Aorta (tissue), 5 donors: ENCODE measurements around the gene OVCH1. TPM values are rescaled to one million over a fixed set of nuclear protein-coding genes. Genes with fewer than 3 reads are reported as not detected.

Experiments
- ATAC-seq: fragments of 200-7000 bp; cut with Tn5 transposase; one replicate; pipeline ENCODE4 v1.9.1; 2022; ENCODE audit warnings: moderate library complexity; ENCODE audit not compliant: low FRiP score
- DNase-seq, 2 donors: peaks; one replicate each; pipeline ENCODE4 v3.0.0-alpha.2; 2020
- H3K27ac ChIP-seq, 2 donors: one replicate each; pipeline ENCODE4 v1.5.1; 2013; ENCODE audit warnings: low read length in 2 of 2, mild to moderate bottlenecking in 2 of 2, moderate library complexity in 2 of 2, control low read depth in 1 of 2, inconsistent platforms in 1 of 2, low read depth in 1 of 2
- H3K27me3 ChIP-seq, 2 donors: one replicate each; pipeline ENCODE4 v1.6.1; 2013; ENCODE audit warnings: control low read depth in 1 of 2, low read length in 1 of 2, mild to moderate bottlenecking in 1 of 2, moderate library complexity in 1 of 2; ENCODE audit not compliant: insufficient read depth in 2 of 2, control insufficient read depth in 1 of 2
- H3K36me3 ChIP-seq, 2 donors: one replicate each; pipeline ENCODE4 v1.6.1; 2013; ENCODE audit warnings: control low read depth in 1 of 2, low read length in 1 of 2, mild to moderate bottlenecking in 1 of 2; ENCODE audit not compliant: insufficient read depth in 2 of 2, control insufficient read depth in 1 of 2
- H3K4me1 ChIP-seq, 2 donors: one replicate each; pipeline ENCODE4 v1.6.1; 2013; ENCODE audit warnings: low read length in 2 of 2, control low read depth in 1 of 2, mild to moderate bottlenecking in 1 of 2, moderate library complexity in 1 of 2; ENCODE audit not compliant: insufficient read depth in 2 of 2, control insufficient read depth in 1 of 2
- H3K4me3 ChIP-seq, 2 donors: one replicate each; pipeline ENCODE4 v1.5.1; 2013; ENCODE audit warnings: low read length in 2 of 2, control low read depth in 1 of 2, mild to moderate bottlenecking in 1 of 2
- H3K9me3 ChIP-seq: one replicate; pipeline ENCODE4 v1.6.1; 2013; ENCODE audit warnings: mild to moderate bottlenecking, low read length; ENCODE audit not compliant: control insufficient read depth
- WGBS, 2 donors: extraction: QIAGEN DNeasy Blood & Tissue Kit; methylation state at CpG; one replicate each; pipeline ENCODE4 v1.1.7; 2013; 5-methylcytosine and 5-hydroxymethylcytosine counted together
- intact Hi-C, 2 donors: fragments of 100-400 bp; cut with DNase I; formaldehyde crosslinking; loops; one replicate each; pipeline versions ENCODE4 v1.14.2 to v1.15.0; 2022
- polyA plus RNA-seq, 2 donors: library from polyadenylated mRNA; stranded (reverse); fragments of 200-250 nt; gene quantifications; one replicate each; pipeline ENCODE4 v1.2.3, GENCODE V29; 2013
- total RNA-seq, 2 donors: library from RNA; stranded (reverse); fragmentation: NEBNext Ultra II Directional; extraction: Animal tissue kit (Norgen Biotek cat#: 25700); gene quantifications; one replicate each; pipeline ENCODE4 v1.2.1, GENCODE V29; 2021
- donor health status: healthy with polysubstance abuse.
- donor health status: Bipolar disorder and iron deficiency.
- donor health status: DM: no; HTN: no; CAD: no.
- donor health status: DM: no; HTN: no; CAD: no.
- donor health status: DM: yes; HTN: yes; CAD: no.

OVCH1 gene
- total and polyA plus RNA-seq, 4 donors: 0.31 to 1.5 (median 0.69) TPM

DNA sequence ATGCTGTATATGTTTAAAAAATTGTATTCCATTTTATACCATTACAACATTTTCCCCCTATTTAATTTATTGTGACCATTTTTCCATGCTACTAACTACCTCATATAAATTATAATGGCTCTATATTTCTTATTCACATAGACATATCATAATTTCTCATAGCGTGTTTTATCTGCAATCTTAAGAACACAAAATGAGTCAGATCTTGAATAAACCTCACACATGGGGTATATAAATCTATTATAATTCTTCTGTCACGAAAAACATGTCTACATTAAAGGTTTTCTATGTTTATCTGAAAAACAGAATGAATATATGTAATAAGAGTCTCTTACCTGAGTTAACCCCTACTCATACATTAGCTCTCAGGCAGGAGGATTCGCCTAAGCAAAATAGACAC, 66.0 kb downstream of the OVCH1 start:
- H3K4me3 ChIP-seq: no peak overlapping the region

DNA sequence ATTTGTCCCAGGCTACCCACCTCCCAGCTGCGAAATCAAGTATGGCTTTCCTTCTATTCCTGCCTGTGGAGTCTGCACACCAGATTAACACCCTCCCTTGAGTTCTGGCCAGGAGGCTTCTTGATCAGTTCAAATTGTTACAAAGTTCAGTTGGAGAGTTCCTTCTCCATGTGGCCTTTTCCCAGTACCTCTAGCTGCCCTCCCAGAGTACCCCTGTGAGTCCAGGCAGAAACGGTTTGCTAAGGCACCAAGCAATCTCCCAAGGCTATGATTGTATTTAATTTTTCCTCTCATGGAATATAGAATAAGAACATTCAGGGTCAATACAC, 66.8 kb downstream of the OVCH1 start:
- no peak for ATAC-seq
- WGBS, 2 donors: 80 to 87% methylated on average over 2 of the region's 2 CpGs
- no peaks in the 10 kb centered on the region for H3K36me3 ChIP-seq
- H3K4me1 ChIP-seq: no peaks in the 10 kb centered on the region
- H3K27ac ChIP-seq: no peak overlapping the region
- no peak for DNase-seq
- no peak overlapping the region for H3K4me3 ChIP-seq
- no peaks in the 10 kb centered on the region for H3K27me3 ChIP-seq
- no peaks in the 10 kb centered on the region for H3K9me3 ChIP-seq
- intact Hi-C loops: no loop called here

More for the DNA sequence above, 66.0 kb downstream of the OVCH1 start:
- Histone ChIP-seq H3K4me1 (no peaks in the 10 kb centered on the region), H3K36me3 (no peaks in the 10 kb centered on the region), H3K9me3 (no peaks in the 10 kb centered on the region), H3K27ac (no peak overlapping the region), H3K27me3 (no peaks in the 10 kb centered on the region)
- DNase-seq: no peak
- intact Hi-C loops: no loop called here
- ATAC-seq: no peak
- 31 to 44% methylated on average over 3 of the region's 3 CpGs for WGBS, 2 donors

- DNase-seq: no peak
- H3K27ac ChIP-seq: no peak overlapping the region
- no peak overlapping the region for H3K4me3 ChIP-seq
- intact Hi-C loops: no loop called here
- no peak for ATAC-seq
- no peaks in the 10 kb centered on the region for H3K36me3 ChIP-seq
- H3K27me3 ChIP-seq: no peaks in the 10 kb centered on the region
- H3K9me3 ChIP-seq: no peaks in the 10 kb centered on the region
- 60 to 61% methylated on average over 3 of the region's 3 CpGs for WGBS, 2 donors
- H3K4me1 ChIP-seq: no peaks in the 10 kb centered on the region
Measured at GRCh38 chr12:29429999-29430715, 67.3 kb downstream of the OVCH1 start.

GRCh38 chr12:29428633-29429032, 68.9 kb downstream of the OVCH1 start:
- Histone ChIP-seq H3K36me3 (no peaks in the 10 kb centered on the region), H3K4me3 (no peak overlapping the region), H3K9me3 (no peaks in the 10 kb centered on the region), H3K27me3 (no peaks in the 10 kb centered on the region), H3K27ac (no peak overlapping the region), H3K4me1 (no peaks in the 10 kb centered on the region)
- ATAC-seq (no peak), DNase-seq (no peak)
- intact Hi-C loops: no loop called here

- ATAC-seq (no peak), DNase-seq (no peak)
- Histone ChIP-seq H3K27ac (no peak overlapping the region), H3K9me3 (no peaks in the 10 kb centered on the region), H3K4me1 (no peaks in the 10 kb centered on the region), H3K4me3 (no peak overlapping the region), H3K36me3 (no peaks in the 10 kb centered on the region), H3K27me3 (no peaks in the 10 kb centered on the region)
- intact Hi-C loops: no loop called here
- WGBS, 2 donors: 64 to 79% methylated on average over 4 of the region's 4 CpGs
Measured at GRCh38 chr12:29427964-29428363, 69.5 kb downstream of the OVCH1 start.

- 92 to 93% methylated on average over 2 of the region's 2 CpGs for WGBS, 2 donors
- no peaks in the 10 kb centered on the region for H3K27me3 ChIP-seq
- ATAC-seq (no peak), DNase-seq (no peak)
- H3K4me3 ChIP-seq: no peak overlapping the region
- no peaks in the 10 kb centered on the region for H3K9me3 ChIP-seq
- H3K4me1 ChIP-seq: no peaks in the 10 kb centered on the region
- no peak overlapping the region for H3K27ac ChIP-seq
- no peaks in the 10 kb centered on the region for H3K36me3 ChIP-seq
- intact Hi-C loops: no loop called here
Measured at GRCh38 chr12:29426498-29426897, 71.0 kb downstream of the OVCH1 start.

GRCh38 chr12:29425722-29426121, 71.8 kb downstream of the OVCH1 start:
- WGBS, 2 donors: 37 to 40% methylated on average over 2 of the region's 2 CpGs
- no peaks in the 10 kb centered on the region for H3K9me3 ChIP-seq
- no peaks in the 10 kb centered on the region for H3K36me3 ChIP-seq
- H3K27ac ChIP-seq: no peak overlapping the region
- ATAC-seq (no peak), DNase-seq (no peak)
- H3K27me3 ChIP-seq: no peaks in the 10 kb centered on the region
- intact Hi-C loops: no loop called here
- H3K4me3 ChIP-seq: no peak overlapping the region
- no peaks in the 10 kb centered on the region for H3K4me1 ChIP-seq

DNA sequence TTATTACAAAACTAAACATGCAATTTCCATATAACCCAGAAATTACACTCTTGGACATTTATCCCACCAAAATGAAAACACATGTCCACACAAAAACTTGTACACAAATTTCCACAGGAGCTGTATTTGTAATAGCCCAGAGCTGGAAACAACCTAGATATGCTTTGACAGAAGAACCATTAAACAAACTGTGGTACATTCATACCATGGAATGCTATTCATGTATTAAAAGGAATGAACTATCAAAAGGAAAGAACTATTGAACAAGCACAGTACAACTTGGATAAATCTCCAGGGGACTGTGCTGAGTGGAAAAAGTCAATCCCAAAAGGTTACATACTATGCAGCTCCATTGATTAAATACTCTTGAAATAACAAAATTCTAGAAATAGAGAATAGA, 80.7 kb downstream of the OVCH1 start:
- H3K27ac ChIP-seq: no peak overlapping the region
- peaks cover 2% of the 10 kb centered on the region for H3K9me3 ChIP-seq
- intact Hi-C loops: no loop called here
- DNase-seq: no peak
- H3K27me3 ChIP-seq: no peaks in the 10 kb centered on the region
- H3K4me3 ChIP-seq: no peak overlapping the region
- no peak for ATAC-seq
- no peaks in the 10 kb centered on the region for H3K36me3 ChIP-seq
- no peaks in the 10 kb centered on the region for H3K4me1 ChIP-seq

DNA sequence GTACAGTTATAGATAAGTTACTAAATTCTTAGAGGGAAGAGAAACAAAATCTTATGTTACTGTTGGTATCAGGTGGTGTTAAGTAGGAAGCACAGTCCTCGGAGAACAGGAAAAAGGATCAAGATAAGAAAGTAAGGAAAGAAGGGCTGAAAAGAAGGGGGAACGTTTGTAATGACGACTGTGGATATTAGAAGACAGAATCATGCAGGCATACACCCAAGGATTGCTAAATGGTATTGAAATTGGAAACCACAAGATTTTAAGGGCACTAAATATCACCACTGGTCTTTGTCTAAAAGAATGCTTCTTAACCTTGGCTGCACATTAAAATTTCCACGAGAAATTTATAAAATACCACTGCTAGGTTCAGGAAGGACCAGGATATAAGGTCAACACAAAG, 82.4 kb downstream of the OVCH1 start:
- ATAC-seq (no peak), DNase-seq (no peak)
- Histone ChIP-seq H3K4me1 (no peaks in the 10 kb centered on the region), H3K9me3 (peaks cover 2% of the 10 kb centered on the region), H3K36me3 (no peaks in the 10 kb centered on the region), H3K27me3 (no peaks in the 10 kb centered on the region), H3K27ac (no peak overlapping the region), H3K4me3 (no peak overlapping the region)
- WGBS, 2 donors: 35 to 50% methylated on average over 4 of the region's 4 CpGs
- intact Hi-C loops: no loop called here
